Epidermal melanocyte (primary cell): Measurements from ENCODE around the gene SGMS1.

Experiments
- DNase-seq: peaks from one replicate; pipeline ENCODE4 v3.0.0; 2011; ENCODE audit warnings: low spot score; ENCODE audit not compliant: insufficient read length

Gene SGMS1

GRCh38 chr10:50613150-50613549 lies 10.6 kb downstream of the SGMS1 start:
- no peak for DNase-seq

GRCh38 chr10:50610368-50610767 lies 13.4 kb downstream of the SGMS1 start:
- no peak for DNase-seq

DNA sequence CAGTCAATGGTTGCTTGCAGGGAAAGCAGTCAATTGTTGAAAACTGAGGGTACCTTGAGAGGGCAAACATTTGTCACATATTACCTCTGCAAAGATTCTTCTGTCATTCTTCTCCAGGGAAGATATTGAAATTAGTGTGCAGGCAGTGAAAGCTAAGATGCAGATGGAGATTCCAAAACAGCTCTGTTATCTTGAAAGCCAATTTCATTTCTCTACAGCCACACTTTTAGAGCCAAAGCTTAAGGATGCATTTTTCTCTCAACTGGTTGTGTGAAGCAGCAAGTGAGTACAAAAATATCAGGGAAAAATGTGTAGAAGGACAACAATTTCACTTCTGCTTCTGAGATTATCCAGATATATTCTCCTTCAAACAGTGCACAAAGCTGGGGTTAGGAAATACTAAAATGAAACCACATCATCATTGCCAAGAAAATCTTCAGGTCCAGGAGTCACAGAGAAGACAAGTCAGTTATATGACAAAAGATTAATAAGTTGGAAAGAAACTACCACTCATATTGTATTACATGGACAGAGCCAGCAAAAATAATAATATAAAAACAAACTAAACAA lies 16.3 kb downstream of the SGMS1 start:
- DNase-seq: no peak

DNA sequence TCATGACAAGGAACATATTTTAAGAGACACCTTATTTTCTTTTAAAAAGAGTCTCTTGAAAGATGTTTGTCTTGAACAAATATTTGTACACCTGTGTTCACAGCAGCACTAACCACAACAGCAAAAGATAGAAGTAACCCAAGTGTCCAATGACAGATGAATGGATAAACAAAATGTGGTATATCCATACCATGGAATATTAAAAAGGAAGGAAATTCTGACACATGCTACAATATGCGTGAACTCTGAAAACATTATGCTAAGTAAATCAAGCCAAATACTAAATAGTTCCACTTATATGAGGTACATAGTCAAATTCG lies 17.8 kb downstream of the SGMS1 start:
- no peak for DNase-seq

DNA sequence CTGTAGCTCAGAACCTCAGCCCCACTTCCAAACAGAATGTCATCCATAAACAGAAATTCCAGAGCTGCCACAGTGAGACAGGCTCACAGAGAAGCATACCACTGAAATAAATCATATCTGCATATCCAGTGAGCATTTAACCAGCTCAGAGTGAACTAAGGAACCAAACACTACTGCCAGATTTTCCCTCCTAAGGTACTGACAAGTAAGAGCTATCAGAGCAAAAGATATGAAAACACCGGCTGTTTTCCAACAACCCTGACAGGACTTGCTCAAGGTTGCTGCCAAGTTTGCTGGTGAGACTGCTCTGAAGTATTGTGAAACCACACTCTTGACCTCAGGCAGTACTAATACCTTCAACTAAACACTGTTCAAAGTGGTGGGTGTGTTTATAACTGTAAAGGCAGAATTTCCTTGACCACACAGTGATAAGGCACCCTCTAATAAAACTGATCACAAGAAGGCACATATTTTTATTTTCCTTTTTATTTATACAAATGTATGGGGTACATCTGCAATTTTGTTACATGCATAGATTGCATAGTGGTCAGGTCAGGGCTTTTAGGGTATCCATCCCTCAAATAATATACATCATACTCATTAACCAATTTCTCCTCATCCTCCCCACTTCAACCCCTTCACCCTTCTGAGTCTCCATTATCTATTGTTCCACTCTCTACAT lies 18.3 kb downstream of the SGMS1 start:
- DNase-seq: peak; percentile 22

GRCh38 chr10:50604809-50605208 lies 18.9 kb downstream of the SGMS1 start:
- no peak for DNase-seq

DNA sequence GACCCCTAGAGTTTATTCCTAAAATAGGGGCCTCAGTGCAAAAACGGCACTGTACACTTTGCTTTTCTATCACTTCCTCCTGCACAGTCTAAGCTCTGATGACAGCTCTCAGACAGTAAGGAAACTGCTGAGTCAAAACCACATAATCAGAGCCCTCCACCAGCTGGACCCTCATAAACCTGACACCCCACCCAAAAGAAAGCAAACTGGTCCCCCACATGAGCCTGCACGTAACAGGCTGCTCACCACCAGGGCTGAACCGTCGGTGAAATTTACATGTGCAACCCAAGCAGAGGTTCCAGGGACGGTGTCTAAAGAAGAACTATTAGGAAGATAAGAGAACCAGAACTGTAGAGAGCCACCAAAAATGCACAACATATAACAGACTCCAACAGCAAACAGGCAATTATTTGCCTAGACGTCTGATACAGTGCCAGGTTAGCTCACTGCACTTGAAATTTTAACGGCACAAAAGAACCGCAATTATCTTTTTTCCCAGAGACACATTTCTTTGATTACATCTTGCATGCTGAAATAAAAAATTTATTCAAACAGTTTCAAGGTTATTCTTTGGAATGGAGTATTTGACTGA lies 19.6 kb downstream of the SGMS1 start:
- DNase-seq: no peak

- no peak for DNase-seq
Measured at GRCh38 chr10:50603151-50603850, 20.5 kb downstream of the SGMS1 start.

DNA sequence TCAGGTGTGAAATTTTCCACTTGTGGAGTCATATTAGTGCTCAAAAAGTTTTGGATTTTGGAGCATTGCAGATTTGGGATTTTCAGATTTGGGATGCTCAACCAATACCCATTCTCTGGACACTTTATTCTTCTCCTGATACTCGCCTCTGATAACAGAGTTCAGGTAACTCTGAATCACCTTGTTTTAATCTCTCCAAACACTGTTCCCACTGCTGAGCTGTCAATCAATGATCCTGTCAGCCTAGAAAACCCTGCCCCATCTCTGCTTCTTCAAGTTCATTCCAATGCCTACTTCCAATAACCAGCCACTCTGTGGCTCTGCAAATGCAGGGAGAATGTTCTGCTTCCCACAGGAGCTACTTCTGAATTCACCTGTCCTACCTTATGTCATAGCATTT lies 21.8 kb downstream of the SGMS1 start:
- DNase-seq: no peak

DNA sequence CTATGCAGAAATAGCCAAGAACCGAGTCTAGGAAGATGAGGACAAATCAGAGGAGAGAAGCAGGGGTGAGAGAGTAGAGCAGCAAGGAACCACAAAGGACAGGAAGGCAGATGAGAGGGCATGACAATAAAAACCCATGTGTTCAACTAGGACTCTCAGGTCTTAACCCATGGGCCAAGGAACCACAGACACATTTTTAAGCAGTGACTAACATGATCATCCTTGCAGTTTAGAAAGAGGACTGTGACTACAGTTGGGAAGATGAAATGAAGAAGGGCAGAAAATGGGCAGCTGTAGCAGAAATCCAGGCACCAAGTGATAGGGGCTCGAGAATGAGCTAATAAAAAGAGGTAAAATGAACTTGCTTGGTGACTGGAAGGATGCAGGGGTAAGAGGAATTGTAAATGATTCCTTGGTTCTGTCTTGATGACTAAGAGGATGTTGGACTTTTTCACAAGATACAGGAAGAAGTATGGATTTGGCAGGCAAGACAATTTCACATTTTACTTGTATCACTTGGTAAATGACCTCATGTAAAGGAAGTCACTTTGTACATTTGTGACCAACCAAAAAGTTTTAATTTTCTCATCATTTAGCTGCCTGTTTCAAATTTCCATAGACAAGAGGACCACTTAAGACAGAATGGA lies 22.8 kb downstream of the SGMS1 start:
- no peak for DNase-seq

DNA sequence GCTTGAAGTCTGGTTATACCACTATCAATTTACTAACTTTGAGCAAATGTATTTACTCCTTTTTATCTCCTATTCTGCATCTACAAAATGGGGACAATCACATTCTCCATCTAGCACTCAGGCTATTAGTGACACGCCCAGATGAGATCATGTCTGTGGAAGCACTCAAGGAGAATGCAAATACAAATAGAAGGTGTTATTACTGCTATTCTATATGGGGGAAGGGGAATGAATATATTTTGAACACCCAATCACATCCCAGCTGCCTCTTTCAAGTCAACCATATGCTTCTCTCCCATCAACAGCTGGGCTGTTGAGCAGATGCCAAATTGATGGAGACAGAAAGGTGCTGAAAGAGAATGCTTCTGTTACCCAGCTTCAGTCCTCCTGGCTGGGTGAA lies 23.5 kb downstream of the SGMS1 start:
- no peak for DNase-seq

DNA sequence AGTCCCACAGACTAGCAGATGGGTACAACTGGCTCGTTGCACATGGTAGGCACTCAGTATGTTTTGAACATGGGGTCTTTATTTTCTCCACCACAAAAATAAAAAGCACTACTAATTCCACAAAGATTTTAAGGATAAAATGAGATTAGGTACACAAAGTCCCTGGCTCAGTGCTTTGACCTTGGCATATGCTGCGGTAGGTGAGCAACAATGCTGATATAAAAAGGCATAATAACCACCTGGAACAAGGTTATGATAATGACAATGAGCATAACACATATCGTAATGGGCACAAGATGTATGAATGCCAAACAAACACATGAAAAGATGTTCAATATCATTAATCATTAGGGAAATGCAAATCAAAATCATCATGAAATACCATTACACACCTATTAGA lies 26.9 kb downstream of the SGMS1 start:
- DNase-seq: no peak

- DNase-seq: no peak
Measured at GRCh38 chr10:50596456-50596855, 27.3 kb downstream of the SGMS1 start.

DNA sequence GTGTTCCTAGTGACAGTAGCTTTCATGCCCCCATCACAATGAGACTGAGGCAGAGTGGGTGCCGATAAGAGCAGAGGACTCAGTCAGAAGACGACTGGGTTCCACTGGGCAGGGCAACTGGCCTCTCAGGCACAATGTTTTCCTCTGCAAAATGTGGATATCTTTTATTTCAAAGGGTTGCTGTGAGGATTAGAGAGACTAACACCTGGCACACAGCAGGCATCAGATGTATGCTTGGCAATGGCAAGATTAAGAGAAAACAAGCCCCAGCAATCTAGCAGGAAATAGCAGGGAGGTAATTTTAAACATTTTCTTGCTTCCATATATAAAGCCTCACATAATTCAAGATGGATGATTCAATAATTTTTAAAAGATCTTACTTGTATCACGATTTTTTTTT lies 28.0 kb downstream of the SGMS1 start:
- DNase-seq: no peak

GRCh38 chr10:50593523-50594376 lies 30.0 kb downstream of the SGMS1 start:
- DNase-seq: no peak

- DNase-seq: no peak
Measured at GRCh38 chr10:50592961-50593418, 30.8 kb downstream of the SGMS1 start.

DNA sequence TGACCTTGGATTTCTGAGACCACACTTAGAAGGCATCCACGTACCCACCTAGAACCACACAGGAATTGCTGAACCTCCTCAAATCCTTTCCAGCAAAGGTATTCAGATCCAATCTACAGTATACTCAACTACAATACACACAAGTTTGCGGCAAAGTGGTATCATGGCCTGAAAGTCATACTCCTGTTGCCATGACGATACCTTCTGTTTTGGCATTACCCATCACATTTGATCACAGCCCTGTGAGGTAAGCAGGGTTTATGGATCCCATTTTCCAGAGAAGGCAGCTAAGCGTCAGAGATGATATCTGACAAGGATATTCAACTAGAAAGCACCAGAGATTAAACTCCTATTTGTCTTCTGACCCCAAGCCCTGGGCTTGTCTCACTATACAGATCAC lies 32.8 kb downstream of the SGMS1 start:
- DNase-seq: no peak

DNA sequence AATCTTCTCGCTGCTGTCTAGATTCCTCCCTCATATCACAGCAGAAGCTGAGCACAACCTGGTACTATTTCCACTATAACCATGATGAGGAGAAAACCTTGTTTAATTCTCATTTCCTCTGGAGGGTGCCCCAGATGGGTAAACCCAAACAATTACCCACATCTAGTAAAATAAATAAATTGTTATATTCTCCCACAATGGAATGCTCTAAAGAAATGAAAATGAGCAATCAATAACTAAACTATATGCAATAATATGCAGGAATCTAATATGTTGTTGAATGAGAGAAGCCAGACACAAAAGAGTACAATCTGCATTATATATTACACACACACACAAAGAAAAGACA lies 37.0 kb downstream of the SGMS1 start:
- DNase-seq: no peak

GRCh38 chr10:50585921-50586739 lies 37.6 kb downstream of the SGMS1 start:
- DNase-seq: no peak
